ENCODE measurements around the gene CCDC80. TPM values are rescaled to one million over a fixed set of nuclear protein-coding genes. Genes with fewer than 3 reads are reported as not detected.
A peak's percentile ranks its signal among the peaks of the same experiment; 100 is the strongest.

Gene CCDC80
- total RNA-seq, 8 experiments from 2014 or later: 1.3 to 681 (median 4.0) TPM

- Histone ChIP-seq H3K4me3 (peak overlapping the region in 1 of 5 donors; percentile 31), H3K4me1 (replicated peaks in 1 of 2) (peaks cover 26 to 29% of the 10 kb centered on the region in 2 donors), H3K27ac (no peak overlapping the region)
- WGBS, 10 experiments: 3 to 100% (median 86%) methylated on average over 1 to 18 of the region's 21 CpGs; no CpG with 5 or more reads in 1 of the 10 experiments
- in situ Hi-C loops (cut with MboI; ENCODE audit: low pct_unique_long_range_greater_than_20kb in 2 of 9, low sequenced_read_pairs in 9 of 9, unreplicated experiment in 9 of 9): loop anchor here in 8 of 9 experiments (5.0 to 25.0 kb wide), 5 partner anchors 173 to 648 kb away; partner anchors contain the start of genes CD200R1 (in 6 of the 8) and GTPBP8 (in 6 of the 8)
- ATAC-seq (replicated peaks in 6 of 8): peak in 2 of 8 experiments; percentile 1 to 3
These were observed 1.3 kb downstream of the CCDC80 start for GRCh38 chr3:112639455-112640225.

DNA sequence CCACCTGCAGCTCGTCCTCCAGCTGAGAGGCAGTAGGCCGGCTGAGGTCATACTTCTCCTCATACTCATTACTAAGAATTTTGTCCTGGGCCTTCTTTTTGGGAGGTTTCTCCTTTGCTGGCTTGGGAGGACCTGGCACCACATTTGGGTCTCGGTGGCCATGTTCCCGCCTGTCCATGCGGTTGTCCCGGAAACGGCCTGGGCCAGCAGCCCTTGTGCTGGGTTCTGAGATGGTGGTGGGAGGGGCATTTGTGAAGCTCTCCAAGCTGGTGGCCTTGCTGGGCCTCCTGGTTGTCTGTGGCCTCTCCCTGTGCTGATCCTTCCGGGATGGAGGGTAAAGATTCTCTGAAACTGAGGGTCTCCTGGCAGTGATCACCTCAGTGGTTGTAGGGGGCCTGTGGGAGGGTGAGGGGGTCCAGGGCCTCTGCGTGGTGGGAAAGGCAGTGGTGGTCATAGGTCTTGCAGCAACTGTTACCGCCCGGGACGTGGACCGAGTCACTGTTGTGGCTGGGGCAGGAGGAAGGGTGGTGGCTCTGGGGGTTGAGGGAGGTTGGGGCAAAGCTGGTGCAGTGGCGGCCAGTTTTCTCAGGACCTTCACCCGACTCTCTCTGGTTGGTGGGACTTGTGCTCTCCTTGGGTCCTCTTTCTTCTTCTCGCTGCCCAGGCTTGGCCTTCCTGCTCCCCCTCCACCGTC, 2.5 kb downstream of the CCDC80 start:
- ATAC-seq (replicated peaks in 6 of 8): peak in 2 of 8 experiments; percentile 2 to 8
- WGBS, 10 experiments: 0 to 100% (median 89%) methylated on average over 2 to 9 of the region's 17 CpGs
- no peak overlapping the region for H3K4me3 ChIP-seq
- no peak overlapping the region for H3K27ac ChIP-seq
- in situ Hi-C loops (cut with MboI; ENCODE audit: low pct_unique_long_range_greater_than_20kb in 2 of 9, low sequenced_read_pairs in 9 of 9, unreplicated experiment in 9 of 9): loop anchor here in 6 of 9 experiments (25.0 kb wide), 3 partner anchors 174 to 649 kb away; partner anchors contain the start of genes CD200R1 (in 6 of the 6) and GTPBP8 (in 6 of the 6)
- H3K4me1 ChIP-seq (replicated peaks in 1 of 2): peaks cover 36 to 38% of the 10 kb centered on the region in 2 donors

DNA sequence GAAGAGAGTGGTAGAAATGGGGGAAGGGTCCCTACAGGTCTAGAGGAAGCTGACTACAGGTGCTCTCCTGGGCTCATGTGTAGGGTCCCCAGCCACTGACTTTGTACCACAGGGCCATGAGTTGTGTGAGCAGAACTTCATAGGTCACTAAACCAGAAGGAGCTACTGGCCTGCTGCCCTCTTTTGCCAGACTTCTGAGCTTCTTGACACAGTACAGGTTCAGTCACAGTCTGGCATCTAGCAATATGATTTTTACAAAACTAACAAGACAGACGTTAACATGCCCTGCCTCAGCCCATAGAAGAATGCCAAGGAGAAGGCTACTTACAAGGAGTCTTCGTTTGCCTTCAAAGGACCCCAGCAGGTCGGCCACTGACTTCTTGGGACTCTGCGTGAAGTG, 3.2 kb downstream of the CCDC80 start:
- no peak for ATAC-seq (replicated peaks in 6 of 8)
- Histone ChIP-seq H3K27ac (no peak overlapping the region), H3K4me3 (no peak overlapping the region), H3K4me1 (replicated peaks in 1 of 2) (peaks cover 38 to 42% of the 10 kb centered on the region in 2 donors)
- WGBS, 10 experiments: 0 to 94% (median 84%) methylated on average over 2 to 4 of the region's 4 CpGs; no CpG with 5 or more reads in 1 of the 10 experiments
- in situ Hi-C loops (cut with MboI; ENCODE audit: low pct_unique_long_range_greater_than_20kb in 2 of 9, low sequenced_read_pairs in 9 of 9, unreplicated experiment in 9 of 9): loop anchor here in 6 of 9 experiments (25.0 kb wide), 3 partner anchors 175 to 650 kb away; partner anchors contain the start of genes CD200R1 (in 6 of the 6) and GTPBP8 (in 6 of the 6)

DNA sequence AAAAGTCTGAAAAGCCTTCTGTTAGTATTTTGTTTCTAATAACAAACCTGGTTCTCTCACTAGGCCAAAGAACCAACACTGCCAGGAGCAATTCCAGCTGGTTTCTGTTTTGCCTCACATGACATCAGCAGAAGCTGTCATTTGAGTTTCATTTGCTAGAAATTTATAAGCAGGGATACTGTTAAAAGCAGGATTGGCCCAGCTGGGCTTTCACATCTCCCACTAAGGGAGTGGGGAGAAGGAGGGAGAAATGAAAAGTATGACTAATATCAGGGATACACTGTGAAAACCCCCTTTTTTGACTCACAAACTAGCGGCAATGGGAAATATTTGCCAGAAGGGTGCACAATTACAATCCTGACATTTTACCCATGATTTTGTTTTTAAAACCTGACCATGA, 5.3 kb downstream of the CCDC80 start:
- WGBS, 10 experiments: 0 to 100% (median 100%) methylated on average over 1 of the region's 1 CpG; no CpG with 5 or more reads in 7 of the 10 experiments
- in situ Hi-C loops (cut with MboI; ENCODE audit: low pct_unique_long_range_greater_than_20kb in 2 of 9, low sequenced_read_pairs in 9 of 9, unreplicated experiment in 9 of 9): loop anchor here in 6 of 9 experiments (25.0 kb wide), 3 partner anchors 177 to 652 kb away; partner anchors contain the start of genes CD200R1 (in 6 of the 6) and GTPBP8 (in 6 of the 6)
- peak in 7 of 8 experiments; percentile 4 to 75 (median 71) for ATAC-seq (replicated peaks in 6 of 8)
- Histone ChIP-seq H3K27ac (no peak overlapping the region), H3K4me1 (replicated peaks in 1 of 2) (peaks cover 36 to 52% of the 10 kb centered on the region in 2 donors), H3K4me3 (no peak overlapping the region)

GRCh38 chr3:112634786-112635541, 6.0 kb downstream of the CCDC80 start:
- Histone ChIP-seq H3K4me3 (no peak overlapping the region), H3K4me1 (replicated peaks in 1 of 2) (peaks cover 31 to 45% of the 10 kb centered on the region in 2 donors), H3K27ac (no peak overlapping the region)
- ATAC-seq (replicated peaks in 6 of 8): no peak
- in situ Hi-C loops (cut with MboI; ENCODE audit: low pct_unique_long_range_greater_than_20kb in 2 of 9, low sequenced_read_pairs in 9 of 9, unreplicated experiment in 9 of 9): loop anchor here in 6 of 9 experiments (25.0 kb wide), 3 partner anchors 177 to 652 kb away; partner anchors contain the start of genes CD200R1 (in 6 of the 6) and GTPBP8 (in 6 of the 6)
- 5 to 100% (median 88%) methylated on average over 2 to 4 of the region's 4 CpGs for WGBS, 10 experiments

- Histone ChIP-seq H3K4me1 (replicated peaks in 1 of 2) (peaks cover 37 to 50% of the 10 kb centered on the region in 2 donors), H3K4me3 (no peak overlapping the region), H3K27ac (no peak overlapping the region)
- 0 to 80% (median 29%) methylated on average over 1 of the region's 1 CpG; no CpG with 5 or more reads in 1 of the 10 experiments for WGBS, 10 experiments
- in situ Hi-C loops (cut with MboI; ENCODE audit: low pct_unique_long_range_greater_than_20kb in 2 of 9, low sequenced_read_pairs in 9 of 9, unreplicated experiment in 9 of 9): loop anchor here in 6 of 9 experiments (25.0 kb wide), 3 partner anchors 179 to 654 kb away; partner anchors contain the start of genes CD200R1 (in 6 of the 6) and GTPBP8 (in 6 of the 6)
- ATAC-seq (replicated peaks in 6 of 8): peak in 6 of 8 experiments; percentile 15 to 59 (median 39)
These were observed 7.2 kb downstream of the CCDC80 start for GRCh38 chr3:112633757-112634156.

- Histone ChIP-seq H3K4me1 (replicated peaks in 1 of 2) (peaks cover 37 to 50% of the 10 kb centered on the region in 2 donors), H3K4me3 (no peak overlapping the region), H3K27ac (no peak overlapping the region)
- in situ Hi-C loops (cut with MboI; ENCODE audit: low pct_unique_long_range_greater_than_20kb in 2 of 9, low sequenced_read_pairs in 9 of 9, unreplicated experiment in 9 of 9): loop anchor here in 6 of 9 experiments (25.0 kb wide), 3 partner anchors 179 to 654 kb away; partner anchors contain the start of genes CD200R1 (in 6 of the 6) and GTPBP8 (in 6 of the 6)
- ATAC-seq (replicated peaks in 6 of 8): peak in 1 of 8 experiments; percentile 3
- 29 to 94% (median 60%) methylated on average over 1 to 3 of the region's 3 CpGs; no CpG with 5 or more reads in 3 of the 10 experiments for WGBS, 10 experiments
These were observed 7.8 kb downstream of the CCDC80 start for GRCh38 chr3:112633191-112633590.

DNA sequence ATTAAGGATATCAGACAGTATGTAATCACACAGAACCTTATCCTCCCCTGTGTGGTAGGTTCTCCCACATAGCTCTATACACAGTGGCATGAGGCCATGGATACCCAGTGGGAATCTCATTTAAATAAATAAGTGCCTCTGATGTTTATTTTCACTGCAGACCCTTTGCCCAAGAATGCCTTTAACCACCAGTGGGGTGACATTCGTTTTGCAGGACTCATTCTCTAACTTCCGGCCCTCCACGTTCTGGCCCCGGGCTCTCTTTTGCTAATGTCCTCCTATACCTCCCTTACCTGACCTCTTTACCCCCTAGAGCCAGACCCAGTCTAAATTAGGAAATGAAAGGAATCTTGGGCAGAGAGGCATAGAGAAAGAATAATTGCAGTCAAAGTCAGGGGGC, 8.3 kb downstream of the CCDC80 start:
- Histone ChIP-seq H3K4me3 (no peak overlapping the region), H3K4me1 (replicated peaks in 1 of 2) (peaks cover 37 to 50% of the 10 kb centered on the region in 2 donors), H3K27ac (no peak overlapping the region)
- in situ Hi-C loops (cut with MboI; ENCODE audit: low pct_unique_long_range_greater_than_20kb in 2 of 9, low sequenced_read_pairs in 9 of 9, unreplicated experiment in 9 of 9): loop anchor here in 6 of 9 experiments (25.0 kb wide), 3 partner anchors 180 to 655 kb away; partner anchors contain the start of genes CD200R1 (in 6 of the 6) and GTPBP8 (in 6 of the 6)
- WGBS, 10 experiments: 0 to 48% (median 26%) methylated on average over 1 to 4 of the region's 4 CpGs; no CpG with 5 or more reads in 4 of the 10 experiments
- ATAC-seq (replicated peaks in 6 of 8): peak in 4 of 8 experiments; percentile 2 to 70 (median 35)

GRCh38 chr3:112631257-112631656, 9.7 kb downstream of the CCDC80 start:
- WGBS, 10 experiments: 8 to 100% (median 86%) methylated on average over 1 to 3 of the region's 3 CpGs
- in situ Hi-C loops (cut with MboI; ENCODE audit: low pct_unique_long_range_greater_than_20kb in 2 of 9, low sequenced_read_pairs in 9 of 9, unreplicated experiment in 9 of 9): loop anchor here in 6 of 9 experiments (25.0 kb wide), 3 partner anchors 181 to 656 kb away; partner anchors contain the start of genes CD200R1 (in 6 of the 6) and GTPBP8 (in 6 of the 6)
- ATAC-seq (replicated peaks in 6 of 8): no peak
- H3K4me1 ChIP-seq (replicated peaks in 1 of 2): peaks cover 37 to 50% of the 10 kb centered on the region in 2 donors
- no peak overlapping the region for H3K27ac ChIP-seq
- H3K4me3 ChIP-seq: no peak overlapping the region

- in situ Hi-C loops (cut with MboI; ENCODE audit: low pct_unique_long_range_greater_than_20kb in 2 of 9, low sequenced_read_pairs in 9 of 9, unreplicated experiment in 9 of 9): loop anchor here in 6 of 9 experiments (25.0 kb wide), 3 partner anchors 183 to 658 kb away; partner anchors contain the start of genes CD200R1 (in 6 of the 6) and GTPBP8 (in 6 of the 6)
- 12 to 78% (median 65%) methylated on average over 1 to 7 of the region's 7 CpGs for WGBS, 10 experiments
- ATAC-seq (replicated peaks in 6 of 8): peak in 7 of 8 experiments; percentile 20 to 80 (median 69)
- Histone ChIP-seq H3K4me3 (no peak overlapping the region), H3K27ac (no peak overlapping the region), H3K4me1 (replicated peaks in 1 of 2) (peaks cover 27 to 39% of the 10 kb centered on the region in 2 donors)
These were observed 11.5 kb downstream of the CCDC80 start for GRCh38 chr3:112629425-112629824.

DNA sequence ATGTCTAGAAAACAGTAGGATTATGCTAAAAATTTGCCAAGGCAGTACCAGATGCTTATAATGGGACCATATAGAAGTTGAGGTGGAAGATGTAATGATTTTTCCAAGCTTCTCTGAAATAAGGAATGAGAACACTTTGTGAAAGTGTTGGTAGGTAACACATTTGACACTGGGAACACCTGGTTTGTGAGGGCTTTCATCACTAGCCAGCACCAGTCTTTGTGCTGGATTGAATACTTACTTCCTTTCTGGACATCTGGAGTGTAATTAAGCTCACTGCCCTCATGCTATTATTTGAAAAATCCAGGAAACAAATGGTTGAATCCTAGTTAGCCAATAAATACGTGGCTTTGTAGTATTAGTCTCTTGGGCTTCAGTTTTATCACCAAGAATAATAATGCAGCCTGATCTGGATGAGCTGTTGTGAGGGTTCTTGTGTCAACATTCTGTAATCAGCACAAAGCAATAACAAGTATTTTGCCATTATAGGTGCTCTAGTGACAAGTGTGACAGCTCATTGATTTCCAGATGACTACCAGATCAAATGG, 12.9 kb downstream of the CCDC80 start:
- in situ Hi-C loops (cut with MboI; ENCODE audit: low pct_unique_long_range_greater_than_20kb in 2 of 9, low sequenced_read_pairs in 9 of 9, unreplicated experiment in 9 of 9): loop anchor here in 6 of 9 experiments (25.0 kb wide), 3 partner anchors 184 to 659 kb away; partner anchors contain the start of genes CD200R1 (in 6 of the 6) and GTPBP8 (in 6 of the 6)
- Histone ChIP-seq H3K4me3 (no peak overlapping the region), H3K4me1 (replicated peaks in 1 of 2) (peaks cover 16 to 26% of the 10 kb centered on the region in 2 donors), H3K27ac (no peak overlapping the region)
- WGBS, 10 experiments: 40 to 71% (median 60%) methylated on average over 1 of the region's 1 CpG; no CpG with 5 or more reads in 7 of the 10 experiments
- peak in 4 of 8 experiments; percentile 13 to 52 (median 29) for ATAC-seq (replicated peaks in 6 of 8)
